Astrocyte (in vitro differentiated cells and primary cell): ENCODE data around the gene MBP.

Experiments used
- EZH2 ChIP-seq: IDR thresholded peaks from 2 replicates; pipeline ENCODE4 v1.6.1; 2012; ENCODE audit warnings: mild to moderate bottlenecking, low read length, inconsistent platforms; ENCODE audit not compliant: insufficient read depth
- TF ChIP-seq, protein P1 (sequence below): IDR thresholded peaks from 2 replicates; pipeline ENCODE4 v1.5.1; 2011; ENCODE audit warnings: low read depth, mild to moderate bottlenecking, inconsistent platforms, low read length, moderate library complexity; ENCODE audit not compliant: insufficient read depth

DNA sequence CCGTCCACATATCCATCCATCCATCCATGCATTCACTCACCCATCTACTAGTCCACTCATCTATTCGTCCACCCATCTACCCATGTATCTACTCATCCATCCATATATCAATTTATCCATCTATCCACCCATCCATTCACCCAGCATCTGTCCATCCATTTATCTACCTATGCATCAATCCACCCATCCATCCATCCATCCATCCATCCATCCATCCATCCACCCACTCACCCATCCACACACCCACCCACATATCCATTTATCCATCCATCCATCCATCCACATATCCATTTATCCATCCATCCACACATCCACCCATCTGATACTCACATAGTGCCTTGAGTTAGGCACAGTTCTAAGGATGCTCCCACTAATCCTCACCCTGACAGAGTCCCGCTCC lies 99.0 kb downstream of the MBP start:
- TF ChIP-seq, protein P1, sequence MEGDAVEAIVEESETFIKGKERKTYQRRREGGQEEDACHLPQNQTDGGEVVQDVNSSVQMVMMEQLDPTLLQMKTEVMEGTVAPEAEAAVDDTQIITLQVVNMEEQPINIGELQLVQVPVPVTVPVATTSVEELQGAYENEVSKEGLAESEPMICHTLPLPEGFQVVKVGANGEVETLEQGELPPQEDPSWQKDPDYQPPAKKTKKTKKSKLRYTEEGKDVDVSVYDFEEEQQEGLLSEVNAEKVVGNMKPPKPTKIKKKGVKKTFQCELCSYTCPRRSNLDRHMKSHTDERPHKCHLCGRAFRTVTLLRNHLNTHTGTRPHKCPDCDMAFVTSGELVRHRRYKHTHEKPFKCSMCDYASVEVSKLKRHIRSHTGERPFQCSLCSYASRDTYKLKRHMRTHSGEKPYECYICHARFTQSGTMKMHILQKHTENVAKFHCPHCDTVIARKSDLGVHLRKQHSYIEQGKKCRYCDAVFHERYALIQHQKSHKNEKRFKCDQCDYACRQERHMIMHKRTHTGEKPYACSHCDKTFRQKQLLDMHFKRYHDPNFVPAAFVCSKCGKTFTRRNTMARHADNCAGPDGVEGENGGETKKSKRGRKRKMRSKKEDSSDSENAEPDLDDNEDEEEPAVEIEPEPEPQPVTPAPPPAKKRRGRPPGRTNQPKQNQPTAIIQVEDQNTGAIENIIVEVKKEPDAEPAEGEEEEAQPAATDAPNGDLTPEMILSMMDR: no peak
- no peak for TF ChIP-seq EZH2
